ENCODE measurements around the gene UXS1. TPM values are rescaled to one million over a fixed set of nuclear protein-coding genes. Genes with fewer than 3 reads are reported as not detected.
"Not testable (repeated sequence)": the region's sequence is repeated elsewhere in the genome, so short reads cannot be mapped to it uniquely, and the experiment has no call there.

The UXS1 gene
- polyA plus RNA-seq = 10 to 100 TPM; 41.9 to 62.3 (median 47.5) TPM

DNA sequence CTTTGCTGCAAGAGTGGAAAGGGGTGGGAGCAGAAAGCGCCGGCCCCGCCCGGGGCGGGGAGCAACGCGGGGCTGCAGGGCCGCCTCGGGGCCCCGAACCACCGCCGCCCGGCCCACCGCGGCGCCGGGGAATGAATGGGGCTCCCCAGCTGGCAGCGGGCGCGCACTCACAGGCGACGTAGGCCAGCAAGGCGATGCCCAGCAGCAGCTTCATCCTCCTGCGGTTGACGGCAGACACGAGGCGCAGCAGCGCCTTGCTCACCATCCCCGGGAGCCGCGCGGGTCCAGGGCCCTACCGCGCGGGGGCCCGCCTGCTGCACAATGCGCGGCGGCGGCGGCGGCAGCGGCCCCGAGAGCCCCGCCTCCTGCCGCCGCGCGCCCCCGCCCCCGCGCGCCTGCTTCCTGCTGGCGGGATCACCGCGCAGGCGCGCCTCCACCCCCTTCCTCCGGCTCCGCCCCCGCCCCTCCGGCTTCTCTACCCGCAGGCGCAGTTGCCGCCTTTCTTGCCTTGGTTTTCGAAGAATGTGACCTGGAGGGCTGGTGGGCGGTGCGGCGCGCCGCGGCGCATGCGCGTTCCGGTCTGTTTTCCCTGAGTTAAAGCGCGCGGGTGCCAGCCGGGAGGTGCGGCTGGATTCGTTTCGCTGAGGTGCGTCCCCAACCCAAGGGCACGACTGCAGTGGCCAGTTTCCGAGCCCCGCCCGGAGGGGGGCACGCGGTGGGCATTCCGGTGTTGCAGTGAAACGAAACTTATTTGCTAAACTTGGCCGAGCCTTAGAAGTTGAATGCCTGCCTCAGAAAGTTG lies at the start of gene UXS1:
UXS1 (minus strand) TSS at position 325 of the 802 bp plus-strand sequence; CDS start at position 265, 60 bp downstream.
- Mint-ChIP-seq H3K36me3 (peaks cover 0 to 10% (median 0%) of the 10 kb centered on the region in 3 donors), H3K27ac (peak within 1 kb of the TSS; percentile 86 to 95 (median 92)), H3K27me3 (ENCODE audit: low read depth in 3 of 3) (peaks cover 5 to 10% (median 7%) of the 10 kb centered on the region in 3 donors), H3K4me1 (peaks cover 37 to 49% of the 10 kb centered on the region in 2 donors), H3K9me3 (no peaks in the 10 kb centered on the region), H3K4me3 (peak within 1 kb of the TSS; percentile 92 to 95 (median 94))
- peak; percentile 96 to 98 (median 98) for DNase-seq

DNA sequence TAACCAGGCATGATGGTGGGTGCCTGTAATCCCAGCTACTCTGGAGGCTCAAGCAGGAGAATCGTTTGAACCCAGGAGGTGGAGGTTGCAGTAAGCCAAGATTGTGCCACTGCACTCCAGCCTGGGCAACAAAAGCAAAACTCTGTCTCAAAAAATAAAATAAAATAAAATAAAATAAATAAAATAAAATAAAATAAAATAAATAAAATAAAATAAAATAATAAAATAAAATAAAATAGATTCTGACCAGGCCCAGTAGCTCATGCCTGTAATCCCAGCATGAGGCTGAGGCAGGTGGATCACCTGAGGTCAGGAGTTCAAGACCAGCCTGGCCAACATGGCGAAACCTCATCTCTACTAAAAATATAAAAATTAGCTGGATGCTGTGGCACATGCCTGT lies 45.4 kb upstream of the UXS1 start:
- not testable (repeated sequence) for H3K27ac Mint-ChIP-seq; H3K27me3 Mint-ChIP-seq (ENCODE audit: low read depth in 3 of 3); DNase-seq; H3K4me1 Mint-ChIP-seq; H3K4me3 Mint-ChIP-seq
- Mint-ChIP-seq H3K36me3 (peaks cover 13 to 17% (median 15%) of the 10 kb centered on the region in 3 donors), H3K9me3 (peaks cover 15 to 34% (median 31%) of the 10 kb centered on the region in 6 donors)

- H3K27ac Mint-ChIP-seq, H3K4me1 Mint-ChIP-seq, H3K4me3 Mint-ChIP-seq, DNase-seq: not testable (repeated sequence)
- Mint-ChIP-seq H3K9me3 (peaks cover 12 to 45% (median 40%) of the 10 kb centered on the region in 6 donors), H3K27me3 (ENCODE audit: low read depth in 3 of 3) (peaks cover 1 to 10% (median 5%) of the 10 kb centered on the region in 3 donors), H3K36me3 (peaks cover 17 to 21% (median 19%) of the 10 kb centered on the region in 3 donors)
Observed at GRCh38 chr2:106235392-106235791, 41.3 kb upstream of the UXS1 start.

GRCh38 chr2:106233350-106233706 lies 39.2 kb upstream of the UXS1 start:
- no peak overlapping the region for H3K27ac Mint-ChIP-seq
- peaks cover 17 to 21% (median 19%) of the 10 kb centered on the region in 3 donors for H3K36me3 Mint-ChIP-seq
- H3K9me3 Mint-ChIP-seq = peaks cover 8 to 45% (median 38%) of the 10 kb centered on the region in 6 donors
- DNase-seq = no peak
- no peaks in the 10 kb centered on the region for H3K4me1 Mint-ChIP-seq
- no peak overlapping the region for H3K4me3 Mint-ChIP-seq
- H3K27me3 Mint-ChIP-seq (ENCODE audit: low read depth in 3 of 3) = peaks cover 0 to 10% (median 5%) of the 10 kb centered on the region in 3 donors

DNA sequence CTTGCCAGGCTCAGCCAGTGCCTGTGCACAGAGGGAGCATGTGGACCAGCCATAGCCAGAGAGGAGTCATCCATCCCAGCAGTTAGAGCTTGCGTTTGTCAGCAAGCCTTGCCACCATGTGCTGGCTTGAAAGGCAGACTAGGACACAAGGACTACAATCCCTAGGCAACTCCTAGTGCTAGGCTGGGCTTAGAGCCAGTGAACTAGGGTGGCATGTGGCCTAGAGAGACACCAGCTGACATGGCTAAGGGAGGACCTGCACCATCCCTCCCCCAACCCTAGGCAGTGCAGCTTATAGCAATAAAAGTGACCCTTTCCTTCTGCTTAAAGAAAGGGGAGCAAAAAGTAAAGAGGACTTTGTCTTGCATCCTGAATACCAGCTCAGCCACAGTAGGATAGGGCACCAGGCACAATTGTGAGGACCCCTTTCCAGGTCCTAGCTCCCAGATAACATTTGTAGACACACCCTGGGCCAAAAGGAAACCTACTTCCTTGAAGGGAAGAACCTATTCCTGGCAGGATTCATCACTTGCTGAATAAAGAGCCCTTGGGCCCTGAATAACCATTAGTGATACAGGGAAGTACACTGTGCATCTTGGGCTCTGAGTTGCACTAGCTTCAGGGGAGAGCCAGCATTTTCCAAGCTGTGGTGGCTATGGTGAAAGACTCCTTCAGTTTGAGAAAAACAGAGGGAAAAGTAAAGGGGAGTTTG lies 38.7 kb upstream of the UXS1 start:
- Mint-ChIP-seq H3K27ac (no peak overlapping the region), H3K27me3 (ENCODE audit: low read depth in 3 of 3) (peaks cover 0 to 10% (median 5%) of the 10 kb centered on the region in 3 donors), H3K36me3 (peaks cover 17 to 21% (median 19%) of the 10 kb centered on the region in 3 donors), H3K4me1 (no peaks in the 10 kb centered on the region), H3K4me3 (no peak overlapping the region), H3K9me3 (peaks cover 8 to 45% (median 38%) of the 10 kb centered on the region in 6 donors)
- no peak for DNase-seq

GRCh38 chr2:106223347-106223746 lies 29.2 kb upstream of the UXS1 start:
- Mint-ChIP-seq H3K27ac (no peak overlapping the region), H3K36me3 (no peaks in the 10 kb centered on the region), H3K4me1 (no peaks in the 10 kb centered on the region), H3K9me3 (no peaks in the 10 kb centered on the region), H3K4me3 (no peak overlapping the region), H3K27me3 (ENCODE audit: low read depth in 3 of 3) (peaks cover 0 to 3% (median 0%) of the 10 kb centered on the region in 3 donors)
- DNase-seq = no peak

- H3K4me3 Mint-ChIP-seq; DNase-seq; H3K4me1 Mint-ChIP-seq; H3K9me3 Mint-ChIP-seq; H3K27me3 Mint-ChIP-seq (ENCODE audit: low read depth in 3 of 3); H3K27ac Mint-ChIP-seq; H3K36me3 Mint-ChIP-seq: not testable (repeated sequence)
Observed at GRCh38 chr2:106222057-106222456, 28.0 kb upstream of the UXS1 start.

DNA sequence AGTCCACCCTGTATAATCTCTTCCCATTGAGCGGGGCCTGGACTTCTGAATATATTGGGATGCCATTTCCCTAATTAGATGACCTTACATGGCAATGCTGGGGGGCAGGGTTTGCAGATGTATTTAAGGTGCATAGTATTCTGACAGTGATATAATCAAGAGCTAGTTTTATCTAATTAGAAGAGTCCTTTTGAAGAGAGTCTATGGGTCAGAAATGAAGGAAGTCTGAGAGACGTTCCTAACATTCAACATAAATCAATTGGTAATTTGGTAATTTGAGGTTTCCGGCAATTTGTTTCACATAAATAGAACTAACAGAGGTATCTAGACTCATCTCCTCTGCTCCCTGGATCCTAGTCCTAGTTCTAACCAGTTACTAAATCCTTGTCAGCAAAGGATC lies 25.7 kb upstream of the UXS1 start:
- no peaks in the 10 kb centered on the region for H3K36me3 Mint-ChIP-seq
- H3K27ac Mint-ChIP-seq = no peak overlapping the region
- H3K4me3 Mint-ChIP-seq = no peak overlapping the region
- DNase-seq = no peak
- no peaks in the 10 kb centered on the region for H3K4me1 Mint-ChIP-seq
- H3K9me3 Mint-ChIP-seq = no peaks in the 10 kb centered on the region
- H3K27me3 Mint-ChIP-seq (ENCODE audit: low read depth in 3 of 3) = peaks cover 2 to 4% (median 3%) of the 10 kb centered on the region in 3 donors

- not testable (repeated sequence) for H3K27me3 Mint-ChIP-seq (ENCODE audit: low read depth in 3 of 3); H3K36me3 Mint-ChIP-seq; H3K9me3 Mint-ChIP-seq; H3K4me1 Mint-ChIP-seq; H3K27ac Mint-ChIP-seq; H3K4me3 Mint-ChIP-seq; DNase-seq
Observed at GRCh38 chr2:106219157-106219556, 25.1 kb upstream of the UXS1 start.

- H3K36me3 Mint-ChIP-seq = no peaks in the 10 kb centered on the region
Observed at GRCh38 chr2:106208874-106209273, 14.8 kb upstream of the UXS1 start.

DNA sequence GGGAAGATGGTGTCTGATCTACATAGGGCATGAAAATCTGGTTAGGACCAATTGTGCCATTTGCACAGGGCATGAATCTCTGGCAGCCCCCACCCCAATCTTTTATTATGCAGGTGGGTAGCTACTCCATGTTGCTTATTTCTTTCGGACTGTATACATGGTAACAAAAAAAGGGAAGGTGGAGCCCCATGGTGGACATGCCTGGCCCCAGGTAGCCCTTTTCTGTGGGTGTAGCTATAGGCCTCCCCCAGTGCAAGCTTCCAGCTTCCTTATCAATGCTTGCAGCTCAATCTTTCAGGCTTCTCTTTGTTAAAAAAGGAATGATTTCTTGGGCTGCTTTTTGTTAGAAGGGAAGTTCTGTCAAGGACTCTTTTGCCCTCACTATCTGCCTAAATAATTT lies 14.3 kb upstream of the UXS1 start:
- Mint-ChIP-seq H3K4me3 (no peak overlapping the region), H3K27ac (no peak overlapping the region), H3K4me1 (peaks cover 6 to 8% of the 10 kb centered on the region in 2 donors), H3K9me3 (no peaks in the 10 kb centered on the region), H3K27me3 (ENCODE audit: low read depth in 3 of 3) (peaks cover 0 to 4% (median 2%) of the 10 kb centered on the region in 3 donors), H3K36me3 (no peaks in the 10 kb centered on the region)
- DNase-seq = no peak

More at GRCh38 chr2:106208874-106209273, 14.8 kb upstream of the UXS1 start:
- Mint-ChIP-seq H3K4me3 (no peak overlapping the region), H3K4me1 (peaks cover 6 to 8% of the 10 kb centered on the region in 2 donors), H3K27me3 (ENCODE audit: low read depth in 3 of 3) (peaks cover 0 to 4% (median 2%) of the 10 kb centered on the region in 3 donors), H3K9me3 (no peaks in the 10 kb centered on the region), H3K27ac (no peak overlapping the region)
- no peak for DNase-seq

- peaks cover 0 to 6% (median 2%) of the 10 kb centered on the region in 3 donors for H3K27me3 Mint-ChIP-seq (ENCODE audit: low read depth in 3 of 3)
- H3K4me3 Mint-ChIP-seq = no peak overlapping the region
- no peaks in the 10 kb centered on the region for H3K36me3 Mint-ChIP-seq
- peaks cover 6 to 8% of the 10 kb centered on the region in 2 donors for H3K4me1 Mint-ChIP-seq
- H3K9me3 Mint-ChIP-seq = no peaks in the 10 kb centered on the region
- no peak overlapping the region for H3K27ac Mint-ChIP-seq
- no peak for DNase-seq
Observed at GRCh38 chr2:106207246-106207645, 13.1 kb upstream of the UXS1 start.

DNA sequence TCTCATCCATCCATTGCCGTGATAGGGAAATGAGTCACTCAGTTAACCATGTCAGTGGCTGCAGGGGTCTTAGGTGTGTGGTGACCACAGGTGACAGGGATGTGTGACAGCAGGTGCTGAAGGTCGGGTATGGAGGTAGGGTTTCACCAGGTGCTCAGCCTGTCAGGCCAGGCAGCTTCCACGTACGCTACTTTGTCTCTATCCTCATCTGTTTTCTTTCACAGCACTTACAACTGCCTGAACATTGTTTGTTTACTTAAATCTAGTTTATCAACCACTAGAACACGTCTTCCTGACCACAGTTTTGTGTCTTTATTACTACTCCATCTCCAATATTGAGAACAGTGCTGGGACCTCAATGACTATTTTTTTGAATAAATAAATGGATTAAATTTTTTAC lies 11.4 kb upstream of the UXS1 start:
- no peak for DNase-seq
- Mint-ChIP-seq H3K4me3 (no peak overlapping the region), H3K27ac (no peak overlapping the region), H3K27me3 (ENCODE audit: low read depth in 3 of 3) (peaks cover 2 to 6% (median 3%) of the 10 kb centered on the region in 3 donors), H3K36me3 (no peaks in the 10 kb centered on the region), H3K4me1 (peaks cover 6 to 8% of the 10 kb centered on the region in 2 donors), H3K9me3 (no peaks in the 10 kb centered on the region)

GRCh38 chr2:106204551-106204950 lies 10.4 kb upstream of the UXS1 start:
- not testable (repeated sequence) for DNase-seq; H3K9me3 Mint-ChIP-seq; H3K36me3 Mint-ChIP-seq; H3K27ac Mint-ChIP-seq; H3K4me3 Mint-ChIP-seq; H3K4me1 Mint-ChIP-seq; H3K27me3 Mint-ChIP-seq (ENCODE audit: low read depth in 3 of 3)
